PC-9 (cell line): ENCODE data around the gene SDK2.

ENCODE experiments used
- EZH2 ChIP-seq: fragments of 200-600 bp; sonication (generic); IDR thresholded peaks from 2 replicates; pipeline ENCODE4 v1.8.0; 2017; ENCODE audit warnings: antibody characterized with exemption, low read depth
- TF ChIP-seq, protein P1 (sequence below): fragments of 200-600 bp; sonication (generic); conservative IDR thresholded peaks from 2 replicates; pipeline ENCODE4 v1.6.1; 2017; ENCODE audit warnings: mixed run types, antibody characterized with exemption, mild to moderate bottlenecking, moderate library complexity

DNA sequence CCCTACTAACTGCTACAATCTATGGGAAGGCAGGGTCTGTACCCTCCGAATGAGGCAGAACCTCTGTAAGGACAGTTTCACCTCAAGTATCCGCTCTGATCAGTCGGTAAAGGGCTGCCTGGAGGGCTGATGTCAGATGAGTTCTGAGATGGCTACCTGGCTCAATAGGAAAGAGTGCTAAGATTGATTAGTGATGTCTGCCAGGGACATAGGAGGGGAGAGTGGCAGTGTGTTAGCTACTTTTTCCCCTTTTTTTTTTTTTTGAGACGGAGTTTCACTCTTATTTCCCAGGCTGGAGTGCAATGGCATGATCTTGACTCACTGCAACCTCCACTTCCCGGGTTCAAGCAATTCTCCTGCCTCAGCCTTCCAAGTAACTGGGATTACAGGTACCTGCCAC lies 293.4 kb downstream of the SDK2 start:
- TF ChIP-seq, protein P1, sequence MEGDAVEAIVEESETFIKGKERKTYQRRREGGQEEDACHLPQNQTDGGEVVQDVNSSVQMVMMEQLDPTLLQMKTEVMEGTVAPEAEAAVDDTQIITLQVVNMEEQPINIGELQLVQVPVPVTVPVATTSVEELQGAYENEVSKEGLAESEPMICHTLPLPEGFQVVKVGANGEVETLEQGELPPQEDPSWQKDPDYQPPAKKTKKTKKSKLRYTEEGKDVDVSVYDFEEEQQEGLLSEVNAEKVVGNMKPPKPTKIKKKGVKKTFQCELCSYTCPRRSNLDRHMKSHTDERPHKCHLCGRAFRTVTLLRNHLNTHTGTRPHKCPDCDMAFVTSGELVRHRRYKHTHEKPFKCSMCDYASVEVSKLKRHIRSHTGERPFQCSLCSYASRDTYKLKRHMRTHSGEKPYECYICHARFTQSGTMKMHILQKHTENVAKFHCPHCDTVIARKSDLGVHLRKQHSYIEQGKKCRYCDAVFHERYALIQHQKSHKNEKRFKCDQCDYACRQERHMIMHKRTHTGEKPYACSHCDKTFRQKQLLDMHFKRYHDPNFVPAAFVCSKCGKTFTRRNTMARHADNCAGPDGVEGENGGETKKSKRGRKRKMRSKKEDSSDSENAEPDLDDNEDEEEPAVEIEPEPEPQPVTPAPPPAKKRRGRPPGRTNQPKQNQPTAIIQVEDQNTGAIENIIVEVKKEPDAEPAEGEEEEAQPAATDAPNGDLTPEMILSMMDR, result no peak
- no peak for TF ChIP-seq EZH2
